ENCODE measurements around the gene TPRA1. TPM values are rescaled to one million over a fixed set of nuclear protein-coding genes. Genes with fewer than 3 reads are reported as not detected.

TPRA1 gene
- total RNA-seq, 1 donor from 2014 or later: 21.2 TPM

- no peak for DNase-seq
Measured at GRCh38 chr3:127572735-127573134, 17.8 kb downstream of the TPRA1 start.

GRCh38 chr3:127572186-127572585, 18.3 kb downstream of the TPRA1 start:
- H3K27me3 Mint-ChIP-seq (ENCODE audit: unreplicated experiment): peaks cover 3% of the 10 kb centered on the region
- H3K27ac Mint-ChIP-seq (ENCODE audit: unreplicated experiment): no peak overlapping the region
- TF ChIP-seq CTCF (IDR thresholded peaks at IDR 0.05; ENCODE audit: partially characterized antibody, unreplicated experiment): no peak
- H3K36me3 Mint-ChIP-seq (ENCODE audit: unreplicated experiment): peaks cover 5% of the 10 kb centered on the region
- peaks cover 4% of the 10 kb centered on the region for H3K9me3 Mint-ChIP-seq (ENCODE audit: unreplicated experiment)
- H3K4me3 Mint-ChIP-seq (ENCODE audit: unreplicated experiment): no peak overlapping the region
- no peak for DNase-seq
- H3K4me1 Mint-ChIP-seq (ENCODE audit: low read depth, unreplicated experiment): peaks cover 4% of the 10 kb centered on the region

More at GRCh38 chr3:127572735-127573134, 17.8 kb downstream of the TPRA1 start:
- H3K4me3 Mint-ChIP-seq (ENCODE audit: unreplicated experiment): no peak overlapping the region
- peaks cover 4% of the 10 kb centered on the region for H3K9me3 Mint-ChIP-seq (ENCODE audit: unreplicated experiment)
- H3K36me3 Mint-ChIP-seq (ENCODE audit: unreplicated experiment): peaks cover 5% of the 10 kb centered on the region
- TF ChIP-seq CTCF (IDR thresholded peaks at IDR 0.05; ENCODE audit: partially characterized antibody, unreplicated experiment): no peak
- H3K4me1 Mint-ChIP-seq (ENCODE audit: low read depth, unreplicated experiment): peaks cover 4% of the 10 kb centered on the region
- H3K27ac Mint-ChIP-seq (ENCODE audit: unreplicated experiment): no peak overlapping the region
- peaks cover 3% of the 10 kb centered on the region for H3K27me3 Mint-ChIP-seq (ENCODE audit: unreplicated experiment)

GRCh38 chr3:127570520-127570919, 20.0 kb downstream of the TPRA1 start:
- no peak overlapping the region for H3K4me3 Mint-ChIP-seq (ENCODE audit: unreplicated experiment)
- no peak for TF ChIP-seq CTCF (IDR thresholded peaks at IDR 0.05; ENCODE audit: partially characterized antibody, unreplicated experiment)
- peaks cover 5% of the 10 kb centered on the region for H3K36me3 Mint-ChIP-seq (ENCODE audit: unreplicated experiment)
- H3K4me1 Mint-ChIP-seq (ENCODE audit: low read depth, unreplicated experiment): peaks cover 4% of the 10 kb centered on the region
- H3K27ac Mint-ChIP-seq (ENCODE audit: unreplicated experiment): no peak overlapping the region
- peaks cover 3% of the 10 kb centered on the region for H3K27me3 Mint-ChIP-seq (ENCODE audit: unreplicated experiment)
- DNase-seq: no peak
- peaks cover 4% of the 10 kb centered on the region for H3K9me3 Mint-ChIP-seq (ENCODE audit: unreplicated experiment)

GRCh38 chr3:127569160-127569559, 21.4 kb downstream of the TPRA1 start:
- Mint-ChIP-seq H3K27me3 (ENCODE audit: unreplicated experiment) (peaks cover 8% of the 10 kb centered on the region), H3K4me3 (ENCODE audit: unreplicated experiment) (no peak overlapping the region), H3K36me3 (ENCODE audit: unreplicated experiment) (peaks cover 5% of the 10 kb centered on the region), H3K9me3 (ENCODE audit: unreplicated experiment) (peaks cover 2% of the 10 kb centered on the region), H3K27ac (ENCODE audit: unreplicated experiment) (no peak overlapping the region), H3K4me1 (ENCODE audit: low read depth, unreplicated experiment) (peaks cover 11% of the 10 kb centered on the region)
- no peak for TF ChIP-seq CTCF (IDR thresholded peaks at IDR 0.05; ENCODE audit: partially characterized antibody, unreplicated experiment)
- DNase-seq: no peak

GRCh38 chr3:127568586-127568985, 21.9 kb downstream of the TPRA1 start:
- TF ChIP-seq CTCF (IDR thresholded peaks at IDR 0.05; ENCODE audit: partially characterized antibody, unreplicated experiment): no peak
- H3K36me3 Mint-ChIP-seq (ENCODE audit: unreplicated experiment): peaks cover 5% of the 10 kb centered on the region

More at GRCh38 chr3:127568586-127568985, 21.9 kb downstream of the TPRA1 start:
- DNase-seq: no peak
- H3K4me1 Mint-ChIP-seq (ENCODE audit: low read depth, unreplicated experiment): peaks cover 17% of the 10 kb centered on the region
- H3K27ac Mint-ChIP-seq (ENCODE audit: unreplicated experiment): no peak overlapping the region
- no peak overlapping the region for H3K4me3 Mint-ChIP-seq (ENCODE audit: unreplicated experiment)
- H3K27me3 Mint-ChIP-seq (ENCODE audit: unreplicated experiment): peaks cover 8% of the 10 kb centered on the region
- peaks cover 2% of the 10 kb centered on the region for H3K9me3 Mint-ChIP-seq (ENCODE audit: unreplicated experiment)

Data from glutamatergic neuron (in vitro differentiated cells).